GM12878 (cell line): ENCODE results near the gene LHB.

ENCODE experiments used
- BCLAF1 ChIP-seq: fragments of 450-650 bp; IDR thresholded peaks from 2 replicates; pipeline ENCODE4 v1.6.1; 2017; ENCODE audit warnings: antibody characterized with exemption, mild to moderate bottlenecking, moderate library complexity
- CTCF ChIP-seq, 3 experiments: IDR thresholded peaks in 2 of 3; conservative IDR thresholded peaks in 1 of 3; 2 replicates each; pipeline ENCODE4 v1.5.1; 2011; ENCODE audit warnings: low read depth in 3 of 3, low read length in 3 of 3, mild to moderate bottlenecking in 3 of 3, control low read depth in 2 of 3, moderate library complexity in 2 of 3, inconsistent platforms in 1 of 3, mixed read lengths in 1 of 3; ENCODE audit not compliant: control insufficient read depth in 2 of 3, insufficient read depth in 1 of 3; ENCODE audit errors: extremely low read depth in 1 of 3
- EED ChIP-seq: sonication (generic); IDR thresholded peaks from 2 replicates; pipeline ENCODE4 v1.6.1; 2016; ENCODE audit warnings: antibody characterized with exemption, low read depth
- EGR1 ChIP-seq, 2 experiments: IDR thresholded peaks; 1 replicate in 1 of 2; 2 replicates in 1 of 2; pipeline ENCODE4 v1.6.1; 2011 to 2012; ENCODE audit warnings: low read depth in 2 of 2, low read length in 2 of 2, borderline replicate concordance in 1 of 2, mild to moderate bottlenecking in 1 of 2, moderate library complexity in 1 of 2
- POLR2A ChIP-seq: IDR thresholded peaks from 2 replicates; pipeline ENCODE4 v1.6.1; 2011; ENCODE audit warnings: low read depth, mild to moderate bottlenecking, low read length
- POLR2AphosphoS5 ChIP-seq: IDR thresholded peaks from 2 replicates; pipeline ENCODE4 v1.6.1; 2011; ENCODE audit warnings: mild to moderate bottlenecking, low read length, inconsistent platforms
- RBBP5 ChIP-seq: fragments of 200-600 bp; sonication (generic); conservative IDR thresholded peaks from 2 replicates; pipeline ENCODE4 v1.6.1; 2016
- SREBF2 ChIP-seq: IDR thresholded peaks from 2 replicates; pipeline ENCODE4 v1.6.1; 2012; ENCODE audit warnings: mild to moderate bottlenecking, low read length
- TARDBP ChIP-seq: IDR thresholded peaks from 2 replicates; pipeline ENCODE4 v1.6.1; 2016; ENCODE audit warnings: borderline replicate concordance
- YY1 ChIP-seq: IDR thresholded peaks from 2 replicates; pipeline ENCODE4 v1.6.1; 2011; ENCODE audit warnings: low read depth, mild to moderate bottlenecking, low read length

DNA sequence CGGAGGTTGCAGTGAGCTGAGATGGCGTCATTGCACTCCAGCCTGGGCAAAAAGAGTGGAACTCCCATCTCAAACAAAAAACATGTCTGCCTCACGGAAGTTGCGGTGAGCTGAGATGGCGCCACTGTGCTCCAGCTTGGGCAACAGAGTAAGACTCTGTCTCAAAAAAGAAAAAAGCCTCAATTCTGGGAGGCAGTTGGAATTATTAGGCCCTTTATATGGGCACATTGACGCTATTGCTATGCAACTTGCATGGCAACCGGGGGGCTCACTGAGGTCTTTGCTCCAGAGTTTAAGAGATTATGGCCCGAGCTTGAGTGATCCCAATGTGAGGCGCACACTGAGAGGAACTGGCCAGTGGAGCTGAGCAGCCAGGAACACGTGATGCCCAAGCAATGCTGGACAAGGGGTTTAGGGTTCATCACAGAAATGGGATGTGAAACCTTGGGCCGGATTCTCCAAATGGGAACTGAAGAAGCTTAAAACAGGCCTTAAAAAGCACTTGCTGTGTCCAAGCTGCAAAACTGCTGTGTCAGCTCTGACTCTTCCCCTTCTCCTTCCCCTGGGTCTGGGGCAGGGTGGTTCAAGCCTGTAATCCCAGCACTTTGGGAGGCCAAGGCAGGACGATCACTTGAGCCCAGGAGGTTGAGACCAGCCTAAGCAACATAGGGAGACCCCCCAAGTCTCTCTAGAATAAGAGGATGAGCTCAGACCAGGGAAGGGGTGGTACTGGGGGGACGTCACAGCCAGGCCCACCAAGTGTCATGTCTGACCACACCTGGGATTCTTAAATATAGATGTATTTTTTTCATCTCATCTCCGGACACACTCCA, 49.3 kb downstream of the LHB start:
- TF ChIP-seq POLR2AphosphoS5 (peak; percentile 85; the same call in 1 of the 2 replicates), EGR1 (IDR thresholded peaks at IDR 0.05; ENCODE audit: borderline replicate concordance in 1 of 2, low read depth in 2 of 2, low read length in 2 of 2) (no peak), RBBP5 (no peak), CTCF (IDR thresholded peaks at IDR 0.05 in 2 of 3, conservative IDR thresholded peaks at IDR 0.05 in 1 of 3; ENCODE audit: control insufficient read depth in 2 of 3, extremely low read depth in 1 of 3, insufficient read depth in 1 of 3, low read depth in 3 of 3, low read length in 3 of 3) (no peak), TARDBP (no peak), POLR2A (peak; percentile 71), EED (0 out of 2 replicates have a peak, but pooled peaks have one; percentile 34), YY1 (0 out of 2 replicates have a peak, but pooled peaks have one; percentile 35), SREBF2 (no peak), BCLAF1 (no peak)
